H7 (cell line): ENCODE results near the gene ADGRV1. TPM values are rescaled to one million over a fixed set of nuclear protein-coding genes. Genes with fewer than 3 reads are reported as not detected.

Experiments
- DNase-seq: peaks from one replicate; pipeline ENCODE4 v3.0.0; 2012
- H3K27me3 ChIP-seq: 2 replicates; pipeline ENCODE4 v1.6.0; 2011; ENCODE audit warnings: mild to moderate bottlenecking, low read length; ENCODE audit not compliant: control insufficient read depth, insufficient read depth
- H3K36me3 ChIP-seq: replicated peaks from 2 replicates; pipeline ENCODE4 v1.5.1; 2011; ENCODE audit warnings: low read length; ENCODE audit not compliant: control insufficient read depth, insufficient read depth
- H3K4me3 ChIP-seq: 2 replicates; pipeline ENCODE4 v1.5.1; 2011; ENCODE audit warnings: low read depth, mild to moderate bottlenecking, control low read depth, low read length, moderate library complexity; ENCODE audit not compliant: insufficient read depth
- total RNA-seq: library from RNA; depleted of rRNA; stranded (reverse); fragments of >200 nt; shearing (Covaris generic); gene quantifications from 2 replicates; pipeline ENCODE4 v1.2.3, GENCODE V29; 2014

Gene ADGRV1
- total RNA-seq, 1 experiment from 2014 or later: 28.8 TPM

DNA sequence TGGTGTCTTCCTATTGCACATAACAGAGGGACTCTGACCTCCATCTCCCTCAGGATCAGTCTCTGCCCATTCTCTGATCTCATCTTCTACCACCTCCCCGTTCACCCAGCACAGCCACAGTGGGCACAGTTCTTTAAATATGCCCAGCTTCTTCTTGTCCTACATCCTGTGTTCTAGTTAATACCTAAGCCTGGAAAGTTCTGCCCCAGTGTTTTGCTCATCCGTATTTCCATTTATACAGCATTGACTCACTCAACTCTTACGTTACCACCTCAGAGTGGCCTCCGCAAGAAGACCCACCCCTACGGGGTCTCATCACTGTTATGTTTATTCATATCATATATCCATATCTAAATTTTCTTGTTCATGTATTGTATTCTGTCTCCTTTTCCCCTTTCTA, 315.5 kb downstream of the ADGRV1 start:
- Histone ChIP-seq H3K36me3 (no peaks in the 10 kb centered on the region), H3K27me3 (no peaks in the 10 kb centered on the region), H3K4me3 (no peak overlapping the region)
- no peak for DNase-seq

DNA sequence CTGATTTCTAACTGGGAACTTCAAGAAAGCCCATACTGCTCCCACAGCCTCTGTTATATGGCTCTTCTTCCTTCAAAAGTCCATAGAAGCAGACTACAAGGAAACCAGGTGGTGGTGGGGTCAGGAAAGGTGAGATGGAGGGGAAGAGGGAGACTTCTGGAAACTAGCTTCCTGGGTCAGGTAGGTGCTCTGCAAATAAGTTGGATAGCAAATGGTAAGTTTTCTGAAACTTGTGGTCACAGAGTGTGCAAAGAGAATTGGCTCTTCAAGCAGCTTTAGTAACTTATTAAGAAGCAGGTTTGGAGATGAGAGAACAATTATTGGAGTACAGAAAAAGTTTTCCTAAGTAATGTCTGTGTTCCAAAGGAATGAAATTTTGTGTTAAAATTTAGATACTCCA, 316.9 kb downstream of the ADGRV1 start:
- H3K27me3 ChIP-seq: no peaks in the 10 kb centered on the region
- no peak for DNase-seq
- H3K4me3 ChIP-seq: no peak overlapping the region
- H3K36me3 ChIP-seq: no peaks in the 10 kb centered on the region

- Histone ChIP-seq H3K36me3 (no peaks in the 10 kb centered on the region), H3K4me3 (no peak overlapping the region), H3K27me3 (no peaks in the 10 kb centered on the region)
- DNase-seq: peak; percentile 16
These were observed 317.8 kb downstream of the ADGRV1 start for GRCh38 chr5:90876366-90876765.

- no peak for DNase-seq
- Histone ChIP-seq H3K36me3 (no peaks in the 10 kb centered on the region), H3K27me3 (no peaks in the 10 kb centered on the region), H3K4me3 (no peak overlapping the region)
These were observed 318.5 kb downstream of the ADGRV1 start for GRCh38 chr5:90877049-90877448.

- Histone ChIP-seq H3K27me3 (no peaks in the 10 kb centered on the region), H3K36me3 (no peaks in the 10 kb centered on the region), H3K4me3 (no peak overlapping the region)
- DNase-seq: no peak
These were observed 319.5 kb downstream of the ADGRV1 start for GRCh38 chr5:90878081-90878480.

DNA sequence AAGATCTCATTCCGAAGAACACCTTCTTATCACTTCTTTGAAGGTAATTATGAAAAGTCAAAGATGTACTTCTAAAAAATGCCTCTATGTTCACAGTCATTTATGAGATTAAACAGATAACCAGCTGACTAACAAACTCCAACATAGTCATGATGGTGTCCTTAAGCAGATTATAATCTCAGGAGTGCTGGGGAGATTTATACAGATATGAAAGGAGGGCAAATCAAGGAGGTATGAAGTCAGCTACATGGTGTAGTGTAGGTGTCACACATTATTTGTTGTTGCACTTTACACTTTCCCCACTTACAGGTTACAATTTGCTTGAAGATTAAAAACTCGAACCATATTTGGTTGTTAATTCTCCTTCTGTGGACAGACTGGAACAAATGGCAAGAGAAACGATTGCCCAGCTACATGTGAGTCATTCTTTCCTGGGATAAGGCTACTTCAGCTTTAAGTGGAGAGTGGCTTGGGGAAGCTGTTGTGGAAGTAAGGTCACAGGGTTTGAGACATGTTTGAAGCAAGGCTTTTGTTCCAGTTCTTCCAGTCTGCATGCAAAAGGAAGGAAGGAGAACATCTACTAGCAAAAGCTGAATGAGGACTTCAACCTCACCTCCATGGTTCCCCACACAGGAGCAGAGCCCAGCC, 320.1 kb downstream of the ADGRV1 start:
- no peaks in the 10 kb centered on the region for H3K27me3 ChIP-seq
- no peaks in the 10 kb centered on the region for H3K36me3 ChIP-seq
- no peak for DNase-seq
- no peak overlapping the region for H3K4me3 ChIP-seq

GRCh38 chr5:90881626-90882150, 323.1 kb downstream of the ADGRV1 start:
- Histone ChIP-seq H3K27me3 (no peaks in the 10 kb centered on the region), H3K4me3 (no peak overlapping the region), H3K36me3 (no peaks in the 10 kb centered on the region)
- DNase-seq: no peak

DNA sequence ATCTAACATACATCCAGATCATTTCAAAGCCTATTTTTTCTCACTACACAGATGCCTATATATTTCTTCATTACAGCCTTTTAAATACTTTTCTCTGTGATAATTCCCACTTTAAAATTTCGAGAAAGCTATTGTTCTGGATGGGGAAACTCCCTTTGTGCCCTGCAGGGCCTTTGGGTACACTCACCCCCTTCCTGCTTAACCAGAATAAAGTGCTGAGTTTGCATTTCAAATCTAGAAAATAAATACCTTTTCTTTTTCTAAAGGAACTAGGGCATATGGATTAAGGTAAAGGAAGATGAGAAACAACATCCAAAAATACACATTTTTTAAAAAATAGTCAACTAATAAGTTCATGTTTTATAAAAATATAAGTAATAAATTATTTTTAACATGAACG, 323.9 kb downstream of the ADGRV1 start:
- H3K27me3 ChIP-seq: no peaks in the 10 kb centered on the region
- no peaks in the 10 kb centered on the region for H3K36me3 ChIP-seq
- H3K4me3 ChIP-seq: no peak overlapping the region
- DNase-seq: no peak

GRCh38 chr5:90885180-90885868, 326.7 kb downstream of the ADGRV1 start:
- Histone ChIP-seq H3K36me3 (no peaks in the 10 kb centered on the region), H3K4me3 (no peak overlapping the region), H3K27me3 (no peaks in the 10 kb centered on the region)
- no peak for DNase-seq

DNA sequence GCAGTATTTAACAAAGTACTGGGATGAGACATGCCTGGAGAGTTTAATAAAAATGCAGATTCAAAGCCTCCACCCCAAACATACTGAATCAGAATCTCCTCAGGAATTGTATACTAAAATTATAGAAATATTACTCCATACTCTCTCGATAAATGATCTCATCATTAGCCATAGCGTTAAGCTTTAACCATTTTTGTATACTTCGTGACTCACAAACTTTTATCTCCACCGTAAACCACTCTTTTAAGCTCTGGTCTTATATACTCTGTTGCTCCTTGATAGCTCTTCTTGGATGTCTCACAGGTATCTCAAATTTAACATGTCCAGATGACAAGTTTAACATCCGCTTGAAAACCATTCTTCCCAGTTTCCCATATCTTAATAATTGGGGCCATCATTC, 327.8 kb downstream of the ADGRV1 start:
- Histone ChIP-seq H3K4me3 (no peak overlapping the region), H3K27me3 (no peaks in the 10 kb centered on the region), H3K36me3 (no peaks in the 10 kb centered on the region)
- DNase-seq: no peak

GRCh38 chr5:90888511-90889324, 330.1 kb downstream of the ADGRV1 start:
- Histone ChIP-seq H3K36me3 (no peaks in the 10 kb centered on the region), H3K4me3 (no peak overlapping the region), H3K27me3 (no peaks in the 10 kb centered on the region)
- DNase-seq: no peak

DNA sequence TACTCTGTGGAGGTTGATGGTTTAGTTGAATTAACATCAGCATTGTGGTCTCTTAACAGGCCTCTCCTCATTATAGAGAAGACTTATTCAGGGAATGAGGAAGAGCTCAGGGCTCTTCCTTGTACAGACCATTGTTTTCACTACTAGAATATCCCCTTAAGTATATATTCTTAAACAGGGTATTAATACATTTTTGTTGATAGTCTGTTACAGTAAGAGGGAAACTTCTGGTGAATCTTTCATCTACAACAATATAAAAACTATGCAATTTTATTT, 330.7 kb downstream of the ADGRV1 start:
- H3K27me3 ChIP-seq: no peaks in the 10 kb centered on the region
- no peak for DNase-seq
- no peak overlapping the region for H3K4me3 ChIP-seq
- no peaks in the 10 kb centered on the region for H3K36me3 ChIP-seq

- no peak for DNase-seq
- Histone ChIP-seq H3K27me3 (no peaks in the 10 kb centered on the region), H3K36me3 (no peaks in the 10 kb centered on the region), H3K4me3 (no peak overlapping the region)
These were observed 331.6 kb downstream of the ADGRV1 start for GRCh38 chr5:90890180-90890579.

GRCh38 chr5:90894866-90895420, 336.3 kb downstream of the ADGRV1 start:
- H3K27me3 ChIP-seq: no peaks in the 10 kb centered on the region
- DNase-seq: no peak
- no peaks in the 10 kb centered on the region for H3K36me3 ChIP-seq
- no peak overlapping the region for H3K4me3 ChIP-seq

DNA sequence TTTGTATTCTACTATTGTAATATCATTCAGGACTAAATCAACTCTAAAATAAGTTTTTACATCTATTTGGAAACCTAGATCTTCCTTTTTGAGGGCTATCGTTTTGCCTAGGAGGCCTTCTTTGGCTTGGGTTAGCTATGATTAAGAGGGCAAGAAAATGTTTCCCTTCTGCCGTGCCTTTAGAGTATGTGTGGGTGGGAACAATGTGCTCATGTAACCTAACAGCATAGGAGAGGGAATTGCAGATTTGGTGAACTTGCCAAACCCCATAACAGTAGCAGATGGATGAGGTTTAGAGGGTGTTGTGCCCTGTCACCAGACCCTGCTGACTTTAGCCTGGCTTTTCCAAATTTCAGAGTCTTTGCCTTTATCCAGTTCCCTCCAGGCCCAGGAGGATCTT, 339.0 kb downstream of the ADGRV1 start:
- Histone ChIP-seq H3K36me3 (no peaks in the 10 kb centered on the region), H3K4me3 (no peak overlapping the region), H3K27me3 (no peaks in the 10 kb centered on the region)
- DNase-seq: no peak
